RPMI7951 (cell line): ENCODE measurements around the gene CDKN1C. TPM values are rescaled to one million over a fixed set of nuclear protein-coding genes. Genes with fewer than 3 reads are reported as not detected.

Experiments
- DNase-seq: peaks from one replicate; pipeline ENCODE4 v3.0.0-alpha.2; 2012; ENCODE audit warnings: low read depth
- total RNA-seq: library from RNA; depleted of rRNA; stranded (reverse); fragments of >200 nt; shearing (Covaris generic); gene quantifications from 2 replicates; pipeline ENCODE4 v1.2.3, GENCODE V29; 2014

Gene CDKN1C
- total RNA-seq, 1 experiment from 2014 or later, result 1.2 TPM

DNA sequence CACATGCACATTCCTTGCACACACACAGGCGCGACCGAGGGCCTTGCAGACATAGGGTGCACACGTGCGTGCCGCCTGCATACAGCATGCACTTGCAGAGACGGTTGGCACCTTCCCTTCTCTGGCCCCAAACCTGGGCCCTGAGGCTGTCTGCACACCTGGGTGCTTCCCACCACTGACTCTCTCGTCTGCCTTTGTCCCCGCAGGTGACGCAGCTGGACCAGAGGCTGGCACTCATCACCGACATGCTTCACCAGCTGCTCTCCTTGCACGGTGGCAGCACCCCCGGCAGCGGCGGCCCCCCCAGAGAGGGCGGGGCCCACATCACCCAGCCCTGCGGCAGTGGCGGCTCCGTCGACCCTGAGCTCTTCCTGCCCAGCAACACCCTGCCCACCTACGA is 38.0 kb downstream of the CDKN1C start:
- DNase-seq, result no peak

DNA sequence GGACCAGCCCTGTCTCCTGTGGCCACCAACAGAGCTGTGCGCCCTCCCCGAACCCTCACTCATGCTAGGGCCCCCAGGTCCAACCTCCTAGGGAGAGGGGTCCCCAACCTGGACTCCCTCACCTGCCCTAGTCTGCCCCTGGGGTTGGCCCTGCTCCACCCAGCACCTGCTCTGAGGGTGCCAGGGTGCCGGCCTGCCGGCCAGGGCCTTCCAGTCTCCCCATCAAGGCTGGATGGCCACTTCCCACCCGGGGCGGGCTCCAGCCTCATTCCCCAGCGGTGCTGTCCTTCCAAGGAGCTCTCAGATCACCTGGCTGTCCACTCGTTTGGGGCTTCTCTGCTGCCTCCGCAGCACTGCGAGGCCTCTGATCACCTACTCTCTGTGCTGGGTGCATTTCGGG is 39.1 kb downstream of the CDKN1C start:
- no peak for DNase-seq

DNA sequence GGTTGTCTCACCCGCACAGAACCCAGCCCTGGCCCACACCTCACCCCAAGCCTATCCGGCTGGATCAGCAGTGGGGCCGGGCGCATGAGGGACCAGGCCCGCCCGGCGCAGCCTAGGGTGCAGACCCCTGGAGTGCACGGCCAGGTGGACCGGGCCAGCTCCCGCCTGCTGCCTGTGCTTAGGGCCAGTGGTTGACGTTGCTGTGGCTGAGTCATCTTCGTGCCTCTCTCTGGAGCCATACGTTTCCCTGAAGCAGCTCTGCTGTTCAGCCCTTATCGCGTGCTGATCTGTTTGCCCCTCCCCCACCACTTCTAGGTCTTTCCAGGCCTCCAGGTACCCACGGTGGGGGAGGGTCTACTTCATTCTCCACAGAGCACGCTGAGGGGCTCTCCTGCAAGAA is 39.5 kb downstream of the CDKN1C start:
- DNase-seq, result peak; percentile 33

DNA sequence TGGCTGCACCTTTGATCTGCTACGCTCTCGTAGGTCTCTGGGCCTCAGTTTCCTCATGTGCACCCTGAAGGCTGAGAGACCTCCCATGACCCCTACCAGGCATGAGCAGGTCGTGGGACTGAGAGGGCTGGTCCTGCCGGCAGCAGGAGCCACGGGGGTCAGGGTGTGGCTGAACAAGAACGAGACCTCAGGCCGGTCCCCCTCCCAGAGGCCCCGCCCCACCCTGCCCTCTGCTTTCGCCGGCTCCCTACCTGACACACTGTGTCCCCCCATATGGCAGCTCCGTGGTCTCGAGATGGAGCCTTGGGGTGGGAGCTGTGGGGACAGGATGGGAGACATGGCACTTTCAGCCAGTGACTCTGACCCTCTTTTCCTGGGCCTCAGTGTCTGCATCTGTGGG is 40.6 kb downstream of the CDKN1C start:
- no peak for DNase-seq

DNA sequence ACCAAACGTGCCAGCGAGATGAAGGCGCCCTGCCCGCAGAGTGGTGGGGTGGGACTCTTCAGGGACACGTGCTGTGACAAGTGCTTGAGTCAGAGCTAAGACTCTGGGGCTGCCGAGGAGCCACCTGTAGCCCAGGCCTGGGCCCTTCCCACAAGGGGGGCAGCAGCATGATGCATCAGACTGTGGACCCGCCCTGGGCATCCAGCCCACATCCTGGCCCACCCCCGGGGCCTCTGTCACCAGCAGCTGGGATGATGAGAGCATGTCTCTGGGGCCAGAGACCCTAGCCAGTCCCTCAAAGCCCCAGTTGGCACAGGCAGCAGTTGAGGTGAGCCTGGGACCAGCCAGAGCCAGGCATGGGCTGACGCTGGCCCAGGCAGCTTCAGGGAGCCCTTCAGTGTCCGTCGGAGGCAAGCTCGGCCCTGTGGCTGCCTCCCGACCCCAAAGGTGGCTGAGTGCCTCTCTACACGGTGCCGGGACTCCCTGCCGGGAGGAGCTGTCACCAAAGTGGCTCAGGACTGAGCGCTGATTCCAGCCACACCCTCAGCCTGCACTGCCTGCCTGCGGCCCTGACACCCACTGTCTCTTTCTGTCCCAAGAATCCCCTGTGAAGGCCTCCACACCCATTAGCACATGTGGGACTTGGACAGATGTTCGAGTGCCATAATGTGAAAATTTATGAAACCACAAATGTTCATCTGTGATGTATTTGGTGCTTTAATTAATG is 41.3 kb downstream of the CDKN1C start:
- DNase-seq, result peak; percentile 34

DNA sequence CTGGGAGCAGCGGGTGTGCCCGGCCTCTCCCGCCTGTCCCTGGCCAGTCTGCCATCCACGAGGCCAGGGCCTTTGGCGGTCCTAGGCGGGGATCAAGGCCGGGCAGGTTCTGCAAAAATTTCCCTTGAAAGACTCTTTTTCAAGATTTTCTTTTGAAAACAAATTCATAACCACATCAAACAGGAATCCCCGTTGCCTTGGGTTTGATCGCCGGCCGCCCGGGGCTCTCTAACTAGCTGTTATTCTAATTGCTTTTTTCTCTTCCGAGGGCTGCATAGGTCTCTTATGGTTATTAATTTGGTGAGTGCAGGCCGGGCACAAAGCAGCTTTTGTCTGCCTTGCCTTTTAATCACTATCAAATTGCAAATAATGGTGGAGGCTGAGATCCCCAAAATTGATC is 42.0 kb downstream of the CDKN1C start:
- no peak for DNase-seq

DNA sequence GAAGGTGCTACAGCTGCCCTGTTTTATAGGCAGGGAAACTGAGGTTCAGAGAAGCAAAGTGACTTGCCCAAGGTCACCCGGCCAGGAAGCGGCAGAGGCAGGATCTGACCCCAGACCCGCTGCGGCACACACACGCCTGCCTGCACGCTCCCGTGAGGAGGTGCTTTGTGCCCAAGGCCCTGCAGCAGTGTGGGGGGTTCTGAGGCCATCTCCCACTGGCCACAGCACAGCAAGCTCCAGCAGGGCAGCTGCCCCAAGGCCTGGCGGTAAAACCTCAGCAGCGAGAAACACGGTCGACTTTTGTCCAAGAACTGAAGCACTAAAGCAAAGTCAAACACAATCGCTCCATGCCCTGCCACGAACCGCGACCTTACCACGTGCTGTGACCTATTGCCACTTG is 42.7 kb downstream of the CDKN1C start:
- no peak for DNase-seq

DNA sequence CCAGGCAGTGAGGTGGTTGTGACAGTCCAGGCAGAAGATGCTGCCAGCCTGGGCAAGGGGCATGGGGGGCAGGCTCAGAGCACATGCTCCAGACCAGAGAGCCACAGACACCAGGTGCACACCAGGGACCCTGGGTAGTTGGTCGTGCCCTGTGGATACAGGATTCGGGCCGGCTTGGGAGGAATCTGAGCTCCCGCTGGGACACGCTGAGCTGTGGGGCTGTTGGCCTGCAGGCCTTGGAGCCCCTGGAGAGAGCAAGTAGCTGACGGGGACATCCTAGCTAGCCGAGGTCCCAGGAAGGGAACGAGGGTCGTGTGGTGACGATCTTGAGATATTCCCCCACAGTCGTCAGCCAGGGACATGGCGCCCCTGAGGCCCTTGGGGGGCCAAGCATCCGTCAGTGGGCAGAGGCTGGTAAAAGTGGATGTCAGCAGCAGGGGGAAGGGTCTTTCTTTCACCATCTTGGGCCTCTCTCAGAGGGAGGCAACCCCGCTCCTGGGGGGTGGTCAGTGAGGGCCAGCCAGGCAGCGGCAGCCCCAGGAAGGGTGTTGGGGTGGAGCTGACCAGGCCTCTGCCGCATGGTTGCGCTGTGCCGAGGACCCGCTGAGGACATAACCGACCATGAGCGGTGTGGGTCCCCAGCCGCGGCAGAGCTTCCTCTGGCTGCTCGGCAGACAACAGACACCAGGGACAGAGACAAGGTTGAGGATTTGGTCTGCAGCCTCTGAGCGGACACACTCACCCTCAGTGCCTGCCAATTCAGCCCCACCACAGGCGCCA is 44.0 kb downstream of the CDKN1C start:
- DNase-seq, result no peak

DNA sequence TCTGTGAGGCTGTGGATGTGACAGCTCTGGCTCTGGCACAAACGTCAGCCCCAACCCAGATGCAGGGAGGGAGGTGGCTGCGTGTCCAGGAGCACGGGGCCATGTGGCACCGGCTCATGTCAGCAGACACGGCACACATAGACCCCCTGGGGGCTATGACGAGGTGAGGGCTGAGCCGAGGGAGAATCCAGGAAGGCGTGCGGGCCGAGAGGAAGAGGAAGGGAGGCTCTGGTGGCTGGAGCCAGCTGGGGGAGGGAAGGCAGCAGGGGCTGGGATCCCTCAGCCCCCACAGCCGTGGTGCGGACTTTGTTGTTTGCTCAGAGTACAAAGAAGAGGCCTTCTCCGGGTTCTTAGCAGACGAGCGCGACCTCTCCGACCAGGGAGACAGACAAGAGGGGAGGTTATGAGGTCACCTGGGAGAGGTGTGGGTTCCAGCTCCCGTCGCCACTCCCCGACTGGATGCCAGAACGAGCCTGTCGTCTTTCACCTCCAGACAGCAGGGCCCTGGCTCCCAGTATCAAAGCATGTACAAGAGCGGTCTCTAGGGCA is 46.1 kb downstream of the CDKN1C start:
- DNase-seq, result no peak

DNA sequence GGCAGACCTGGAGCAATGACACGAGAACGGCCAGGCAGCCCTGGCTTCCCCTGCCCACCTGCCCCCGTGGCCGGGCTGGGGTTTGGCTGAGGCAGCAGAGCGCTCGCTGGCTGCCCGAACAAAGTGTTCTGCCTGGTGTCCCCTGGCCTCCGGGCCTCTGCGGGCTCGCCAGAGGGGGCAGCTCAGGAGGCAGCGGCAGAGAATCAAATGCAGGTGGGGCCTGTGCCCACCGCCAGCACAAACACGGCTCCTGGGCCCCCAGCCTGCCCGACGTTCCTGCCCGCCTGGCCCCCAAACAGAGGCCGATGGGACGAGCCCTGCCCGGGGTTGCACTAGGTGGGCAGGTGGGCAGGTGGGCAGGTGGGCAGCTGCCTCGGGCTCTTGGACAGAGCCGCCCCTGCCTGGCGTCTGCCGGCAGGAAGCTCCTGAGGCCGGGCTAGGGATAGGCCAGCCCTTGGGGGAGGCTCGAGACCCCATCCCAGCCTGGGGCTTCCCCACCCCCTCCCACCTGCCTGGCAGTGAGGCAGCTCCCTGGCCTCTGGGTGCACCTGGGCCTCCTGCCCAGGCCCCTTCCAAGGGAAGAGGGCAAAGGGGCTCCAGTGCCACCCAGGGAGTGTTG is 46.8 kb downstream of the CDKN1C start:
- DNase-seq, result no peak

DNA sequence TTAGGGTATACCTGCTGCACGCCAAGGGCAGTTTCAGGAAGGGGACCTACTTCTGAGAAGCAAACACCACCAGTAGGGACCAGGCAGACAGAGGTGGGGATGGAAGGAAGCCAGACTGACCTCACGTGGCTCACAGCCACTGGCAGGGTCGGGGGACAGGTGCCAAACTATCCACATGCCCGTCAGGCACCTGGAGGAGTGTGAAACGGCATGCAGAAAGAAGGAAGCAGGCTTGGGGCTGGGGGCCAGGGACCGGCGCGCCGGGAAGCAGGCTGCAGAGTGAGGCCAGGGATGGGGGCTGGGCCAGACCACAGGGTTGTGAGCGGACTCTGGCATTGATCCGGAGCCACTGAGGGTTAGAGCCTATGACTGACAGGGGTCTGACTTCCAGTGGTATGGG is 47.5 kb downstream of the CDKN1C start:
- no peak for DNase-seq

DNA sequence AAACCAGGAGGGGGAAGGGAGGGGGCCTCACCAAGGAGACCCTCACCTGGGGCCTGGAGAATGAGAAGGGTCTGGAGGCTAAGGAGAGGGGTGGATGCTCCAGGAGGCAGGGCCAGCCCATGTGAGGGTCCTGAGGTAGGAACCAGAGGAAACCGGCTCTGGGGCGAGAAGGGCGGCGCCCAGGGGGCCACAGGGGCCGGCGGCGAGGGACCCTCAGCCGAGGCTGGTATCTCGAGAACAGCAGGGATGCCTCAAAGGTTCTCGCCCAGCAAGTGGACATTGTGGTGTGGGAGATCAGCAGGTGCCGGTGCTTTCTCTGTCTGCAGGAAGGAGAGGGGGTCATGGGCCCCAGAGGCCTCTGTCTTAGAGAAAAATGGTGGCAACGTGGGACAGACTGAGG is 47.9 kb downstream of the CDKN1C start:
- DNase-seq, result no peak

DNA sequence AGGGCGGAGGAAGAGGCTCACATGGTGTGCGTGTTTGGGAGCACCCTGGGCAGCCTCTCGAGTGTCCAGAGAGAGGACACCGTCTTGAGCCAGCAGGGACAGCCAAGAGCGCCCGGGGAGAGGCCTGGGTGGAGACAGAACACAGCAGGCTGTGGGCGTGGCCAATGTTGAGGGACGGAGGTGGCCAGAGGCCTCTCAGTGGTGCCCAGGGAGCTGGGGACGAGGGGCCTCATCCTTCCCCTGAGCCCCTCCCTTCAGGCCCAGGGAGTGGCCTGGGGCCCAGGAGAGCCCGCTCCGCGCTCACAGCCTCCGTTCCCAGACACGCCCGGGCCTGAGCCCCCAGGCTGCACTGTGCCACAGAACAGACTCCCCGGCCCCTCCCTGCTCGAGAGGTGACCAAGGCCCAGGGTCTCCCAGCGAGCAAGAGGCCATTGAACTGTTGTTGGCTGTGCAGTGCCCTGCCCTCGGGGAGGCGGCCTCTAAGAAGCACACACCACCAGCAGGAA is 48.4 kb downstream of the CDKN1C start:
- DNase-seq, result peak; percentile 28

DNA sequence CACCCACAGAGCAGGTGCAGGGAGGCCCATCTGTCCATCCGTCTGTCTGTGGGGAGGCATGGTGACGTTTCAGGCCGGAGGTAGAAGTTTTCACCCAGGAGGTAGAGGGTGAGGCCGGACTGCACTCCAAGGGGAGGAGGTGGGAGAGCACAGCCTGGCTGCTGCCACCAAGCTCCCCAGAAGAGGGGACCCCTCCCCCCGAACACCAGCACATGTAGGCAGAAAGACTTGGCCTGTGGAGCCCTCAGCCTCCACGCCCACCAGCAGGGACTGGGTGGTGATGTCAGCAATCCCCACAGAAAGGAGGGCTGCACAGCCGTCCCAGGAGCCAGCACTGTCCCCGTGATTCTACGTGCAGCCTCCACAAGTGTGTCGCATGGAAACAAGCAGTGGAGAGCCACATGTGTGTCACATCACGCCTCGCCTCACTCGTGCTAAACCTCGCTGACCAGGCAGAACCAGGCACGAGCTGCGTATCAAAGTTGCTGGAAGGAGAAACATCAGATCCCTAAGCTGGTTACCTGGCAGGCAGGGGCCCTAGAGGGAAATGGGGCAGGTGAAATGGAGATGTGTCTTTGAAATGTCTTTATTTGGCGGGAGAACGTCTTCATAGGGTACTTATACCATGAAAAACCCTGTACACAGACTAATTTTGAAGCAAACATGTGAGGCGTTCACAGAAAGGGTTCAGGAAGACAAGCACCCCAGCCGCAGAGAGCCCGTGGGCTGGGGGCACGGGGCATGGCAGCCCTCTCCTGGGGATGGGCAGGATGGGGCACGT is 49.1 kb downstream of the CDKN1C start:
- no peak for DNase-seq

DNA sequence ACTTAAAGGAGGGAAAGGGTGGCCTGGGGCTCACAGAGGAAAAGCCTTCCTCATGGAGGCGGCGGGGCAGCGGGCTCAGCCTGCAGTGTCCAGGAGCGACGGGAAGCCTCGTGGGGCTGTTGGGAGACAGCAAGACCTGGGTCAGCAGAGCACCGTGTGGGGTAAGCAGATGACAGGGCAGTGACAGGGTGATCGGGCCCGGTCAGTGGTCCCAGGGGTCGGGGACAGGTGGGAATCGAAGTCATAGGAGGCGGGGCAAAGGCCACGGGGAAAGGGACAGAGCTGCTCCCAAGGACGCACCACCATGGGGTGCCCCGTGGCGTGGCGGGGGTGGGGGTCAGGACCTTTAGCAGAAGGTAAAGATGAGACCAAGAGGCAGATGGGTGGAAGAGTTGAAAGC is 49.8 kb downstream of the CDKN1C start:
- no peak for DNase-seq

DNA sequence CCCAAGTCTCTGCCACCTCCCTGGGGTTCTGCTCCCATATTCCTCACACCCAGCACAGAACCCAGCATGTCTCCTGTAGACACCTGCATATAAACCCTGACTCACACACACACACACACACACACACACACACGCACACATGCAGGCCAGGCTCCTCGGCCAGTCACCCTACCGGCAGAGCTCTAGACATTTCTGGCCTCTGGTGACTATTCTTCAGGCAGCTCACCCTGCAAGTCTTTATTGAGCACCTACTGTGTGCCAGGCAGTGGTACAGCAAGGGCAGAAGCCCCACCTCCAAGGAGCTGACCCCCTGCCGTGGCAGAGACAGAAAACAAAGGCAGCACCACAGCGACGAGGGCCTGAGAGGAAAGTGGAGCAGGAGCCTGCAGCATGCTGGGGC is 50.3 kb downstream of the CDKN1C start:
- DNase-seq, result peak; percentile 24

DNA sequence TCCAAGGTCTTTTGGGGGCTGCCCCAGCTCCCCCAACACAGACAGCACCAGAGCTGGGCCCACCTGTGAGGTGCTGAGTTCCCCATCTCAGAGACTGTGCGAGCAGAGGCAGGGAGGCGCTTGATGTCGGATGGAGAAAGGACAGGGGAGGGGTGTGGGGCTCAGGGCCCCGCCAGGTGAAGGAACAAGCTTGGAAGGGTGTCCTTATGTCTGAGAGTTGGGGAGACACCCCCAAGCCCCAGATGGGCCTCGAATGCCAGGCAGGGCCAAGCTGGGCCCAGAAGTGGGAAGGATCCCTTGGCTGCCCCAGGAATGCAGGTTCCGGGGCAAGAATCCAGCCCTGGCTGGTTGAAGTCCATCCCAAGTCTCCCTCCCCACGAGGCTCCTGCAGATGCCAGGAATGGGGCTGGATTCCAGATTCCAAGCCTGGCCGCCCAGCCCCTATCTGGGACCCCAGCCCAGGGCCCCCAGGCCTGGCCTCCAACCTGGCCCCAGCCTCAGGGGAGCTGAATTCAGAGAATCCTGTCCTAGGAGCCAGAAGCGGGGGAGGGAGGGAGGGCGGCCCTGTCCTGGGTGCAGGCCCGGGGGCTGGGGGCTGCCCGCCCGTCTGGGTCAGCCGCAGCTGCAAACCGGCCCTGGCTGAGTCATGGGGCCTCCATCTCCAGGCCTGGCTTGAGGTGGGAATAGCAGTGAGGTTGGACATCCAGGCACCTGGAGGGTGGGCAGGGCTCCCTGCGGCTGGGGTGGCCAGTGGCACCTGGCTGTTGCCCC is 50.9 kb downstream of the CDKN1C start:
- DNase-seq, result no peak

DNA sequence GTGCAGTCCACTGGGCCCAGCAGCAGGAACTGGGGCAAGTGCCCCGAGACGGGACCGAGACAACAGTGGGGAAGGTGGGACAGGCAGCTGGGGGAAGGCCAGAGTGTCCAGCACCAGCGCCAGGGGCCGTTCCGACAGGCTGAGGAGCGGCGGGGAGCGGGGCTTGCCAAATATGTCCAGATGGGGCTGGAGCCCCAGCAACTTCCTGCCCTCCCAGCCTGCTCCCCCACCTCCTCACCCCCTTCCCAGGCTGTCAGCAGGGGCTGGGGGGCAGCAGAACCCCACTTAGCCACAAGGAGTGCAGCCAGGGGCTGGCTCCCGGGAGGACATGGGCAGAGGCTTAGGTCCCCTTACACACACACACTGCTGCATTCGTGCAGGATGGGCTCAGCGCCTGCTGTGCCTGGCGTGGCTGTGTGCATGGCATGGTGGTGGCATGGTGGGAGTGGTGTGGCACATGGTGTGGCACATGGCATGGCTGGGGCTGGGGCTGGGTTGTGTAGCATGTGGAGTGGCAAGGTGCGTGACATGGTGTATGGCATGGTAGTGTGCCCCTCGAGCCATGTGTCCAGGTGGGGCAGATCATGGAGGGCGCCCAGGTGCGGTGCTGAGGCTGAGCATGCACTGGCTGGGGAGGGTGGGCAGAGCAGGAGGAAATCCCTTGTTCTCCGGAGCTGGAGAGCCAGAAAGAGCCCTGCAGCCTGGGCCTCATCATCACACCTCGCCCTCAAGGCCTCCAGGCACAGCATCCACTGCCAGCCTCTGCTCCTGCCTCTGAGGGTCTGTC is 51.7 kb downstream of the CDKN1C start:
- no peak for DNase-seq
